ENCODE measurements around the gene SEM1. TPM values are rescaled to one million over a fixed set of nuclear protein-coding genes. Genes with fewer than 3 reads are reported as not detected.

The SEM1 gene
- total and polyA plus RNA-seq, 2 of the 4 experiments (the other 2 are of a cell fraction): 17.2 to 38.0 TPM

- Histone ChIP-seq H2AFZ (replicated peaks; ENCODE audit: low read length, poor library complexity) (no peak overlapping the region), H2BK15ac (ENCODE audit: low read depth, low read length) (no peak overlapping the region), H3K14ac (replicated peaks; ENCODE audit: low read depth, low read length) (no peak overlapping the region), H3K56ac (ENCODE audit: extremely low read depth, insufficient read depth, low read length) (no peak overlapping the region), H2AK5ac (ENCODE audit: low read depth, low read length) (no peak overlapping the region), H4K8ac (ENCODE audit: low read depth in 2 of 2, low read length in 2 of 2) (no peak overlapping the region), H3K27me3 (ENCODE audit: control insufficient read depth, insufficient read depth, low read length) (no peaks in the 10 kb centered on the region), H3K4me3 (ENCODE audit: insufficient read depth, low read depth, low read length) (no peak overlapping the region), H3K18ac (ENCODE audit: low read depth, low read length) (no peak overlapping the region), H3K36me3 (ENCODE audit: control insufficient read depth, insufficient read depth, low read length) (no peaks in the 10 kb centered on the region), H3K4me1 (ENCODE audit: control insufficient read depth, insufficient read depth, low read length) (no peaks in the 10 kb centered on the region), H3K79me1 (ENCODE audit: low read depth in 1 of 2, low read length in 2 of 2) (no peaks in the 10 kb centered on the region), H2AK9ac (replicated peaks; ENCODE audit: low read depth, low read length, poor library complexity) (no peak overlapping the region), H4K91ac (ENCODE audit: insufficient read depth, low read depth, low read length) (no peak overlapping the region), H3K9me3 (ENCODE audit: control insufficient read depth, insufficient read depth, low read length) (no peaks in the 10 kb centered on the region), H3K27ac (ENCODE audit: insufficient read depth, low read length) (no peak overlapping the region), H3K9me1 (ENCODE audit: insufficient read depth, low read length) (no peaks in the 10 kb centered on the region), H2BK120ac (ENCODE audit: low read depth, low read length) (no peak overlapping the region), H4K5ac (ENCODE audit: low read depth, low read length) (no peak overlapping the region), H2BK20ac (ENCODE audit: low read depth, low read length) (no peak overlapping the region), H3K23ac (ENCODE audit: low read depth, low read length) (no peak overlapping the region), H3K4me2 (ENCODE audit: low read depth, low read length) (no peak overlapping the region), H3K4ac (ENCODE audit: low read depth, low read length) (no peak overlapping the region), H2BK5ac (ENCODE audit: low read depth, low read length, poor library complexity, severe bottlenecking) (no peak overlapping the region), H3K9ac (ENCODE audit: low read depth, low read length) (no peak overlapping the region), H4K20me1 (ENCODE audit: insufficient read depth, low read length) (no peaks in the 10 kb centered on the region)
- dilution Hi-C loops (cut with HindIII; ENCODE audit: low sequenced_read_pairs, unreplicated experiment) (no loop called here), intact Hi-C loops (cut with micrococcal nuclease) (no loop called here), in situ Hi-C loops (cut with MboI; ENCODE audit: low sequenced_read_pairs) (no loop called here)
- ATAC-seq (ENCODE audit: low read depth): no peak
- WGBS, 2 experiments (ENCODE audit: extremely low coverage in 2 of 2, insufficient read length in 1 of 2): 71% methylated on average over 1 of the region's 2 CpGs; no CpG with 5 or more reads in 1 of the 2 experiments
- DNase-seq: no peak
- CTCF ChIA-PET: no interaction called here
- POLR2A ChIA-PET (ENCODE audit: unreplicated experiment): no interaction called here
- BruUV-seq (replicated peaks): no TSS peak
- TF ChIP-seq MAFK (IDR thresholded peaks at IDR 0.05; ENCODE audit: low read depth, low read length): no peak
- no peak for TF ChIP-seq RCOR1 (IDR thresholded peaks at IDR 0.05; ENCODE audit: insufficient replicate concordance, low read length)
- no peak for TF ChIP-seq CHD1 (IDR thresholded peaks at IDR 0.05; ENCODE audit: low read depth, low read length)
- no peak for TF ChIP-seq CTCF (conservative IDR thresholded peaks at IDR 0.05; ENCODE audit: low read depth, low read length)
- no peak for TF ChIP-seq MAZ (IDR thresholded peaks at IDR 0.05; ENCODE audit: borderline replicate concordance, low read depth, low read length)
- no peak for TF ChIP-seq POLR2A (IDR thresholded peaks at IDR 0.05; ENCODE audit: low read depth, low read length)
- no peak for TF ChIP-seq RFX5 (IDR thresholded peaks at IDR 0.05; ENCODE audit: low read depth, low read length)
- no peak for TF ChIP-seq SMC3 (IDR thresholded peaks at IDR 0.05; ENCODE audit: low read depth, low read length)
- no peak for TF ChIP-seq USF2 (IDR thresholded peaks at IDR 0.05; ENCODE audit: low read depth, low read length)
- no peak for TF ChIP-seq BHLHE40 (IDR thresholded peaks at IDR 0.05; ENCODE audit: low read depth, low read length)
- TF ChIP-seq NFE2L2 (IDR thresholded peaks at IDR 0.05; ENCODE audit: low read depth, low read length): no peak
- TF ChIP-seq FOS (IDR thresholded peaks at IDR 0.05; ENCODE audit: low read depth, low read length): no peak
- no peak for TF ChIP-seq RAD21 (IDR thresholded peaks at IDR 0.05; ENCODE audit: low read length)
- TF ChIP-seq CEBPB (IDR thresholded peaks at IDR 0.05; ENCODE audit: low read depth, low read length): no peak
- TF ChIP-seq ELK1 (IDR thresholded peaks at IDR 0.05; ENCODE audit: borderline replicate concordance, low read depth, low read length): no peak
- TF ChIP-seq MXI1 (IDR thresholded peaks at IDR 0.05; ENCODE audit: borderline replicate concordance, low read depth, low read length): no peak
Observed at GRCh38 chr7:96664793-96665192, 44.9 kb downstream of the SEM1 start.
